Smooth muscle cell (in vitro differentiated cells): ENCODE measurements around the gene GBA2. TPM values are rescaled to one million over a fixed set of nuclear protein-coding genes. Genes with fewer than 3 reads are reported as not detected.
A peak's percentile ranks its signal among the peaks of the same experiment; 100 is the strongest.

Source experiments
- DNase-seq: peaks from one replicate; lab custom pipeline; 2025; ENCODE audit not compliant: unreplicated experiment; lab: John Stamatoyannopoulos, UW
- H2AFZ ChIP-seq: fragments of 200-600 bp; sonication (generic); 2 replicates; pipeline ENCODE4 v1.6.0; 2016; ENCODE audit warnings: antibody characterized with exemption, low read depth, mild to moderate bottlenecking
- H3F3A ChIP-seq: fragments of 200-600 bp; sonication (generic); 2 replicates; pipeline ENCODE4 v1.6.0; 2017; ENCODE audit warnings: antibody characterized with exemption, low read depth
- H3K27ac ChIP-seq: fragments of 200-600 bp; sonication (generic); 2 replicates; pipeline ENCODE4 v1.5.1; 2016; ENCODE audit warnings: low read depth, mild to moderate bottlenecking
- H3K27me3 ChIP-seq: fragments of 200-600 bp; sonication (generic); 2 replicates; pipeline ENCODE4 v1.6.1; 2016; ENCODE audit warnings: low read depth, mild to moderate bottlenecking
- H3K36me3 ChIP-seq: fragments of 200-600 bp; sonication (generic); 2 replicates; pipeline ENCODE4 v1.5.1; 2016; ENCODE audit warnings: low read depth
- H3K4me1 ChIP-seq: fragments of 200-600 bp; sonication (generic); 2 replicates; pipeline ENCODE4 v1.5.1; 2016; ENCODE audit warnings: low read depth
- H3K4me2 ChIP-seq: fragments of 200-600 bp; sonication (generic); 2 replicates; pipeline ENCODE4 v1.6.0; 2016; ENCODE audit warnings: mild to moderate bottlenecking
- H3K4me3 ChIP-seq: fragments of 200-600 bp; sonication (generic); 2 replicates; pipeline ENCODE4 v1.5.1; 2016; ENCODE audit warnings: mild to moderate bottlenecking
- H3K79me2 ChIP-seq: fragments of 200-600 bp; sonication (generic); 2 replicates; pipeline ENCODE4 v1.6.0; 2016; ENCODE audit warnings: low read depth, mild to moderate bottlenecking
- H3K9ac ChIP-seq: fragments of 200-600 bp; sonication (generic); 2 replicates; pipeline ENCODE4 v1.6.0; 2016; ENCODE audit warnings: low read depth
- H3K9me3 ChIP-seq: fragments of 200-600 bp; sonication (generic); replicated peaks from 2 replicates; pipeline ENCODE4 v1.5.1; 2016; ENCODE audit warnings: low read depth
- H4K20me1 ChIP-seq: fragments of 200-600 bp; sonication (generic); 2 replicates; pipeline ENCODE4 v1.6.0; 2016; ENCODE audit warnings: low read depth
- CTCF ChIP-seq: fragments of 200-600 bp; sonication (generic); IDR thresholded peaks from 2 replicates; pipeline ENCODE4 v1.5.1; 2017; ENCODE audit warnings: borderline replicate concordance, mild to moderate bottlenecking, antibody characterized with exemption; ENCODE audit not compliant: insufficient read depth, poor library complexity, severe bottlenecking
- WGBS: methylation state at CpG from one replicate; pipeline ENCODE4 v1.1.7; 2016; ENCODE audit warnings: low lambda C conversion rate; 5-methylcytosine and 5-hydroxymethylcytosine counted together
- polyA plus RNA-seq: library from polyadenylated mRNA; unstranded; fragments of >200 nt; fragmentation: Nextera tagmentation; extraction: Ambion mirVana; gene quantifications from 2 replicates; pipeline ENCODE4 v1.2.1, GENCODE V29; 2016
- total RNA-seq: library from RNA; depleted of rRNA; stranded (reverse); fragments of >200 nt; gene quantifications from 2 replicates; pipeline ENCODE4 v1.2.3, GENCODE V29; 2014

The GBA2 gene
- total and polyA plus RNA-seq, 2 experiments from 2014 or later, result 35.3 to 37.8 TPM

DNA sequence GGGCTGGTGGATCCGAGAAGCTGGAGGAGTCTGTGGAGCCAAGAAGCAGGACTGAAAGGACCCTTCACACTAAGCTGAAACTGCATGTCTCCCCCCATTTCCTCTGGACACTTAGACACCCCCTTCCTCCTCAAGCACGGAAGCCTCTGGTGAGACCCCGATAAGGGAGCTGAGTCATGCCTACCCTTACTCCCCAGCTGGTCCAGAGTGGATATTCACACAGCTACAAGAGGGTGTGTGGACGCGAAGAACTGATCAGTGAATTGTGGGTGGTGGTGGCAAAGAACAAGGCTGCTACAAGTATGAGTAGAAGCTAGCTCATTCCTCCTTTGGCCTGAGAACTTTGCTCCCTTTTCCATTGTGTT, 21.4 kb downstream of the GBA2 start:
- TF ChIP-seq CTCF, result no peak
- Histone ChIP-seq H3K27me3 (no peaks in the 10 kb centered on the region), H3K4me1 (peaks cover 40% of the 10 kb centered on the region), H3K36me3 (no peaks in the 10 kb centered on the region), H2AFZ (no peak overlapping the region), H3K9ac (peak overlapping the region; percentile 16), H3K27ac (peak overlapping the region; percentile 94), H3K9me3 (no peaks in the 10 kb centered on the region), H4K20me1 (peaks cover 62% of the 10 kb centered on the region), H3F3A (peaks cover 12% of the 10 kb centered on the region), H3K79me2 (peaks cover 76% of the 10 kb centered on the region), H3K4me3 (peak overlapping the region; percentile 83), H3K4me2 (peak overlapping the region; percentile 92)
- 9% methylated on average over 5 of the region's 5 CpGs for WGBS
- no peak for DNase-seq

- Histone ChIP-seq H3K4me3 (no peak overlapping the region), H3K27ac (peak overlapping the region; percentile 94), H3F3A (peaks cover 12% of the 10 kb centered on the region), H3K9ac (peak overlapping the region; percentile 16), H3K27me3 (no peaks in the 10 kb centered on the region), H2AFZ (no peak overlapping the region), H3K4me2 (peak overlapping the region; percentile 92), H3K9me3 (no peaks in the 10 kb centered on the region), H3K79me2 (peaks cover 76% of the 10 kb centered on the region), H3K4me1 (peaks cover 40% of the 10 kb centered on the region), H4K20me1 (peaks cover 62% of the 10 kb centered on the region), H3K36me3 (no peaks in the 10 kb centered on the region)
- TF ChIP-seq CTCF, result no peak
- WGBS, result 63% methylated on average over 3 of the region's 3 CpGs
- DNase-seq, result no peak
Observed at GRCh38 chr9:35726931-35727330, 22.1 kb downstream of the GBA2 start.

GRCh38 chr9:35725362-35725761, 23.7 kb downstream of the GBA2 start:
- Histone ChIP-seq H3K4me3 (no peak overlapping the region), H3K4me1 (peaks cover 30% of the 10 kb centered on the region), H3K36me3 (peaks cover 14% of the 10 kb centered on the region), H3K79me2 (peaks cover 71% of the 10 kb centered on the region), H3K27me3 (no peaks in the 10 kb centered on the region), H2AFZ (no peak overlapping the region), H3F3A (peaks cover 12% of the 10 kb centered on the region), H3K27ac (no peak overlapping the region), H3K9me3 (no peaks in the 10 kb centered on the region), H3K9ac (no peak overlapping the region), H3K4me2 (no peak overlapping the region), H4K20me1 (peaks cover 53% of the 10 kb centered on the region)
- 99% methylated on average over 11 of the region's 11 CpGs for WGBS
- no peak for DNase-seq
- no peak for TF ChIP-seq CTCF

- Histone ChIP-seq H3F3A (peaks cover 6% of the 10 kb centered on the region), H3K9me3 (no peaks in the 10 kb centered on the region), H3K4me3 (no peak overlapping the region), H3K27ac (no peak overlapping the region), H3K27me3 (no peaks in the 10 kb centered on the region), H2AFZ (no peak overlapping the region), H4K20me1 (peaks cover 46% of the 10 kb centered on the region), H3K9ac (no peak overlapping the region), H3K79me2 (peaks cover 58% of the 10 kb centered on the region), H3K36me3 (peaks cover 17% of the 10 kb centered on the region), H3K4me1 (peaks cover 21% of the 10 kb centered on the region), H3K4me2 (no peak overlapping the region)
- 96% methylated on average over 8 of the region's 8 CpGs for WGBS
- no peak for TF ChIP-seq CTCF
- no peak for DNase-seq
Observed at GRCh38 chr9:35723908-35724307, 25.1 kb downstream of the GBA2 start.
